HL-60 (cell line): ENCODE measurements around the gene KIF23.

Experiments
- DNase-seq, 2 experiments: peaks; one replicate each; pipeline ENCODE4 v3.0.0-alpha.2; 2010 to 2020; ENCODE audit warnings: low read depth in 1 of 2, low spot score in 1 of 2
- H3K27ac ChIP-seq: fragments of 250-450 bp; sonication (Bioruptor Pico); replicated peaks from 2 replicates; pipeline ENCODE4 v1.5.1; 2020; ENCODE audit warnings: mild to moderate bottlenecking, moderate library complexity
- H3K27me3 ChIP-seq: fragments of 250-450 bp; sonication (Bioruptor Pico); 2 replicates; pipeline ENCODE4 v1.5.1; 2021; ENCODE audit warnings: mild to moderate bottlenecking, moderate library complexity; ENCODE audit not compliant: insufficient read depth, poor library complexity, severe bottlenecking
- H3K4me3 ChIP-seq: replicated peaks from 2 replicates; pipeline ENCODE4 v1.5.1; 2011; ENCODE audit warnings: mild to moderate bottlenecking, control low read depth, low read length; ENCODE audit not compliant: insufficient read depth
- CTCF ChIP-seq: IDR thresholded peaks from one replicate; pipeline ENCODE4 v1.5.1; 2011; ENCODE audit warnings: low read length, control low read depth, inconsistent platforms; ENCODE audit not compliant: insufficient read depth
- GABPA ChIP-seq: IDR thresholded peaks from 2 replicates; pipeline ENCODE4 v1.6.1; 2012; ENCODE audit warnings: low read depth
- POLR2AphosphoS5 ChIP-seq: IDR thresholded peaks from 2 replicates; pipeline ENCODE4 v1.6.1; 2012; ENCODE audit warnings: low read depth
- REST ChIP-seq: IDR thresholded peaks from 2 replicates; pipeline ENCODE4 v1.6.1; 2012; ENCODE audit warnings: low read depth; ENCODE audit not compliant: insufficient replicate concordance
- SPI1 ChIP-seq: IDR thresholded peaks from 2 replicates; pipeline ENCODE4 v1.6.1; 2012; ENCODE audit warnings: low read depth, mild to moderate bottlenecking, borderline replicate concordance

The KIF23 gene

GRCh38 chr15:69373406-69373805 lies 40.7 kb upstream of the KIF23 start:
- Histone ChIP-seq H3K27me3 (no peaks in the 10 kb centered on the region), H3K4me3 (no peak overlapping the region), H3K27ac (no peak overlapping the region)
- TF ChIP-seq POLR2AphosphoS5 (no peak), GABPA (no peak), REST (no peak), SPI1 (no peak), CTCF (no peak)
- DNase-seq: no peak

- no peak overlapping the region for H3K27ac ChIP-seq
- no peaks in the 10 kb centered on the region for H3K27me3 ChIP-seq
- TF ChIP-seq SPI1: no peak
- no peak for TF ChIP-seq POLR2AphosphoS5
- TF ChIP-seq CTCF: no peak
- H3K4me3 ChIP-seq: no peak overlapping the region
- no peak for DNase-seq
Observed at GRCh38 chr15:69375151-69375790, 38.9 kb upstream of the KIF23 start.

GRCh38 chr15:69377216-69377970 lies 36.8 kb upstream of the KIF23 start:
- H3K27me3 ChIP-seq: no peaks in the 10 kb centered on the region
- TF ChIP-seq REST (no peak), SPI1 (no peak), GABPA (no peak), CTCF (no peak), POLR2AphosphoS5 (no peak)
- no peak overlapping the region for H3K27ac ChIP-seq
- DNase-seq: no peak
- no peak overlapping the region for H3K4me3 ChIP-seq
